ENCODE data around the gene ALG5. TPM values are rescaled to one million over a fixed set of nuclear protein-coding genes. Genes with fewer than 3 reads are reported as not detected.
A peak's percentile ranks its signal among the peaks of the same experiment; 100 is the strongest.

ALG5 gene, protein sequence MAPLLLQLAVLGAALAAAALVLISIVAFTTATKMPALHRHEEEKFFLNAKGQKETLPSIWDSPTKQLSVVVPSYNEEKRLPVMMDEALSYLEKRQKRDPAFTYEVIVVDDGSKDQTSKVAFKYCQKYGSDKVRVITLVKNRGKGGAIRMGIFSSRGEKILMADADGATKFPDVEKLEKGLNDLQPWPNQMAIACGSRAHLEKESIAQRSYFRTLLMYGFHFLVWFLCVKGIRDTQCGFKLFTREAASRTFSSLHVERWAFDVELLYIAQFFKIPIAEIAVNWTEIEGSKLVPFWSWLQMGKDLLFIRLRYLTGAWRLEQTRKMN
- 10 to 100 TPM; 25.9 to 27.6 TPM for total RNA-seq

DNA sequence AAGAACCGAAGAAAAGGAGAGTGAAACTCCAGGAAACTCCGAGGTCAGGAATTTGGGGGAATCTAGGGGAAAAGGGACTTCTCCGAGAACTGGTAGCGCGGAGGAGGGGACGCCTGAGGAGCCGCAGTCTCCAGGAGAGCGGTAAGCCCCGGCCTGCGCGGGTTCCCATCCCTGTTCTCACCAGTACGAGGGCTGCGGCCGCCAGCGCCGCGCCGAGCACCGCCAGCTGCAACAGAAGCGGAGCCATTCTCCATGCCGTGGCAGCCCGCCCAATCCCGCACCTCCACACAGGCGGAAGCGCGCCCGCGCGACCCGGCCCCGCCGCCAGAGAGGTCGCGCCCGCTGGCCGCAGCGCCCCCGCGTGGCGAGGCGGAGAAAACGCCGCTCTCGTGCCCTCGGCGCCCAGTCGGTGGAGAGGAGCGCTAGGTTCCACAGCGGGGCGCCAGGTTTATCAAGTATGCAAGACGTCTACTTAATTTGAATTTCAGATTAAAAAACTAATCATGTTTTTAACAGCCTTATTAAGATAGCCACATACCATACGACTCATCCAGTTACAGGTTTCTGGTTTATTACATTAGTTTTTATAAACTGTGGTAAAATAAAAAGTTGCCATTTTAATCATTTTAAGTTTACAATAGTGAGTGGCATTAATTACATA is at the start of gene ALG5:
Gene ALG5, minus strand, starts transcription at position 287 of the 661 bp plus-strand sequence. Its CDS starts 40 bp downstream, at position 247.
- H3K27me3 Mint-ChIP-seq: no peaks in the 10 kb centered on the region
- intact Hi-C loops (cut with micrococcal nuclease): loop anchor here (1.0 kb wide), 3 partner anchors 60 to 653 kb away; partner anchors contain the start of genes RFXAP, SPART and SUPT20H

DNA sequence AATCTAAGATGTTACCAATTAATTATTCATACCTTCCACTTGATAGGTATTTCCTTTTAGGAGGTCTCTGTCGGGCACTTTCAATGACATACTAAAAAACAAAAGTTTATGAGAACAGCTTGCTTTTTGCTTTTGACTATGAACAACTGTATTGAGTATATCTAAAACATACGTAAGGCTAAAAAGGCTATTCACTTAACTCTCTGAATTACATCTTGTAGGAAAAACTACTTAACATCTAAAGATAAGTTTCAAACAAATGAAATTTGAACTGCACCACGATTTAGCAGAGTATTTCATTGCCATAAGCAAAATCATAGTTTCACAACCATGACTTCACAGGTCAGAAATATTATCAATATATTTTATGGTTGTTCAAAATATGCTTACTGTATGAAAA is 48.7 kb upstream of the ALG5 start:
- Mint-ChIP-seq H3K9me3 (no peaks in the 10 kb centered on the region), H3K4me1 (ENCODE audit: low read depth) (peaks cover 22% of the 10 kb centered on the region), H3K36me3 (peaks cover 25% of the 10 kb centered on the region), H3K4me3 (no peak overlapping the region), H3K27ac (no peak overlapping the region), H3K27me3 (no peaks in the 10 kb centered on the region)
- intact Hi-C loops (cut with micrococcal nuclease): no loop called here
- CTCF ChIA-PET: interaction anchor here (0.7 kb wide), 1 partner anchor 28 kb away, joined by 3 read pairs; no protein-coding TSS in a partner anchor
- no peak for DNase-seq
- POLR2A ChIA-PET: no interaction called here

More for the DNA sequence above, at the start of gene ALG5:
- H3K36me3 Mint-ChIP-seq: peaks cover 41% of the 10 kb centered on the region
- peaks cover 36% of the 10 kb centered on the region for H3K4me1 Mint-ChIP-seq (ENCODE audit: low read depth)
- peak within 1 kb of the TSS; percentile 99 for H3K27ac Mint-ChIP-seq
- CTCF ChIA-PET: interaction anchor here (0.7 to 1.8 kb wide), 7 partner anchors 9 to 187 kb away, joined by 3 to 7 read pairs (median 3); no protein-coding TSS in a partner anchor
- POLR2A ChIA-PET: interaction anchor here (1.0 to 1.5 kb wide), 3 partner anchors 11 to 181 kb away, joined by 3 read pairs; partner anchors contain the start of gene RFXAP
- peak within 1 kb of the TSS; percentile 98 for H3K4me3 Mint-ChIP-seq
- peak; percentile 94 for DNase-seq
- H3K9me3 Mint-ChIP-seq: no peaks in the 10 kb centered on the region

DNA sequence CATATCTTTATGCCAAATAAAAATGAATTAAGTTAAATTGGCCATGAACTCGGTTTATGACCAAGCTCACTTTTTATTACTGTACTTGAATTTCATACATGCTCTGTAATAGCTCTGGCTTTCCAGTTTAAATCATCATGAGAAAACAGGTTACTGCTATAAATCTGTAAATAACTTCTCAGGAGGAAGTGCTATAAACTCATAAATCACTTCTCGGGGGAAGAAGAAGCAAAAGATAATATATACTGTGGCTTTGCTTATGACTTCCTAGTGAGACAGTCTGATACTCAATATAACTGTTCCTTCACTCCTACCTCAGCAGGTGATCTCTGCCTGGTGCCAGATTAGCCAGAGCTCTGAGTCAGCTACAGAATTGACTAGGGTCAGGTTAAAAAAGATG is 47.9 kb upstream of the ALG5 start:
- ChIA-PET CTCF (no interaction called here), POLR2A (no interaction called here)
- Mint-ChIP-seq H3K4me3 (no peak overlapping the region), H3K4me1 (ENCODE audit: low read depth) (peaks cover 14% of the 10 kb centered on the region), H3K36me3 (peaks cover 27% of the 10 kb centered on the region), H3K27ac (no peak overlapping the region), H3K9me3 (no peaks in the 10 kb centered on the region), H3K27me3 (no peaks in the 10 kb centered on the region)
- intact Hi-C loops (cut with micrococcal nuclease): no loop called here
- peak; percentile 35 for DNase-seq

DNA sequence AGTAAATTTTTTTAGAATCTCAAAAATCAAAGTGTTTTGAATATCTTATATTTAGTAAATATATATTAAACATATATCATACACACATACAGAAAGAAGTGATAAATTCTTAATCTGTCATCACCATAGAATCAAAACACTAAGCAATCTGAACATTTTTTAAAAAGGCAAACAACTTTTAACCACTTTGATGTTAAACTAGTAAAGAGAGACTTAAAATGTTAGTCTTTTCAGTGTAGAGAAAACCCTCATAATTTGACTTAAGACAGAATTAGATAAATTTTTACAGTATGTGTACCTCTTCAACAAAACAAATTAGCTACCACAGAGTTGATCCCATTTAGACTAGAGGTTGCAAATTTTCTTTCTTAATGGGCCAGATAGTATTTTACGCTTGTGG is 46.9 kb upstream of the ALG5 start:
- H3K27me3 Mint-ChIP-seq: no peaks in the 10 kb centered on the region
- DNase-seq: no peak
- H3K4me3 Mint-ChIP-seq: no peak overlapping the region
- CTCF ChIA-PET: no interaction called here
- POLR2A ChIA-PET: interaction anchor here (1.2 kb wide), 1 partner anchor 13 kb away, joined by 4 read pairs; no protein-coding TSS in a partner anchor
- H3K27ac Mint-ChIP-seq: no peak overlapping the region
- H3K36me3 Mint-ChIP-seq: peaks cover 32% of the 10 kb centered on the region
- peaks cover 7% of the 10 kb centered on the region for H3K4me1 Mint-ChIP-seq (ENCODE audit: low read depth)
- intact Hi-C loops (cut with micrococcal nuclease): no loop called here
- H3K9me3 Mint-ChIP-seq: no peaks in the 10 kb centered on the region

DNA sequence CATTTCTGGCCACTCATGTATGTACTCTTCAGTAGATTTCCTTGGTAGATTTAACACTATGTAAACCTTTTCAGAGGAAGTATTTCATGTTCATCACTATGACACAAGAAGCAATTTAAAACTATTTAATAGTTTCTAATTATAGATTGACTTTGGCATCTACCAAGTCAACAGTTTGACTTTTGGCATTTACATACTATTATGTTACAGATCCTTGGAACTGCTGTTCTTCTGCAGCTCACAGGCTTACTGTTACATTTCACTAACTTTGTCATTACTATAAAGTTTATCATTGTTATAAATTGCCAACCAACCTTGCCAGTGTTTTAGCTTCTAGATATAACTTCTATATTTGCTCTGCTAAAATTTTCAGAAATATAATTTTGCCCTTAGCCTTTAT is 41.6 kb upstream of the ALG5 start:
- intact Hi-C loops (cut with micrococcal nuclease): no loop called here
- Mint-ChIP-seq H3K4me3 (no peak overlapping the region), H3K36me3 (peaks cover 33% of the 10 kb centered on the region), H3K9me3 (no peaks in the 10 kb centered on the region), H3K27me3 (no peaks in the 10 kb centered on the region), H3K4me1 (ENCODE audit: low read depth) (no peaks in the 10 kb centered on the region), H3K27ac (no peak overlapping the region)
- POLR2A ChIA-PET: no interaction called here
- CTCF ChIA-PET: no interaction called here
- no peak for DNase-seq

DNA sequence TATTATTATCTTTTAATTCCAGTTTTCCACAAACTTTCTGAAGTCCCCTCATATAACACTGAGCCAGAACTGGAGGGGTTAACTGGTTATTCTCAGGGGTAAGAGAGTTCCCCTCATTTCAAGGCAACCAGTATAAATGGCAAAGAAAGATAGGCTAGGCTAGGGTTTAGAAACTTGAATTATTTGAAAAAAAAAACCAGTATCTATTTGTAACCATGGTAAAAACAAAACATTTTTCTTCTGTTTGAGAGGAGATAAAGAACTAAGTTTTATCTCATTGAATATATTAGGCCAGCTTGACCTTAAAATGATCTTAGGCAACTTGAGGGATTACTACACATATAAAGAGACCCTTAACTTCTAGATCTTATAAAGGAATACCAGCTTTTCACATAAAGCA is 40.8 kb upstream of the ALG5 start:
- no peak for DNase-seq
- intact Hi-C loops (cut with micrococcal nuclease): no loop called here
- ChIA-PET CTCF (no interaction called here), POLR2A (no interaction called here)
- H3K27me3 Mint-ChIP-seq: no peaks in the 10 kb centered on the region
- no peaks in the 10 kb centered on the region for H3K4me1 Mint-ChIP-seq (ENCODE audit: low read depth)
- H3K27ac Mint-ChIP-seq: no peak overlapping the region
- no peak overlapping the region for H3K4me3 Mint-ChIP-seq
- peaks cover 35% of the 10 kb centered on the region for H3K36me3 Mint-ChIP-seq
- no peaks in the 10 kb centered on the region for H3K9me3 Mint-ChIP-seq

DNA sequence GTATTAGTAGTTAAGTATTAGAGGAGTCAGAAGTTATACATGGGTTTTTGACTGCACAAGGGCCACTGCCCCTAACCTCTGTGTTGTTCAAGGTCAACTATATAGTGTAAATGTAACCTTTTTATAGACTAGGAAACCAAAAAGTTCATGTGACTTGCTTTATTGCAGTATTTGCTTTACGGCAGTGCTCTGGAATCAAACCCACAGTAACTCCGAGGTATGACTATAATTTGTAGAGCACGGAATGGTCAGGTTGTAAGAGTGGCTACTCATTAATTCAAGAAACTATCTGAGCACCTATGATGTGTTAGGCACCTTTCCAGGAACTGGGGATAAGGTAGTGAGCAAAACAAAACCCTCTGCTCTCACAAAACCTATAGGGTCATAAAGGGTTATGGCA is 38.1 kb upstream of the ALG5 start:
- CTCF ChIA-PET: no interaction called here
- Mint-ChIP-seq H3K27me3 (no peaks in the 10 kb centered on the region), H3K4me3 (no peak overlapping the region), H3K4me1 (ENCODE audit: low read depth) (no peaks in the 10 kb centered on the region), H3K27ac (no peak overlapping the region), H3K36me3 (peaks cover 35% of the 10 kb centered on the region), H3K9me3 (no peaks in the 10 kb centered on the region)
- POLR2A ChIA-PET: no interaction called here
- intact Hi-C loops (cut with micrococcal nuclease): no loop called here
- DNase-seq: no peak

DNA sequence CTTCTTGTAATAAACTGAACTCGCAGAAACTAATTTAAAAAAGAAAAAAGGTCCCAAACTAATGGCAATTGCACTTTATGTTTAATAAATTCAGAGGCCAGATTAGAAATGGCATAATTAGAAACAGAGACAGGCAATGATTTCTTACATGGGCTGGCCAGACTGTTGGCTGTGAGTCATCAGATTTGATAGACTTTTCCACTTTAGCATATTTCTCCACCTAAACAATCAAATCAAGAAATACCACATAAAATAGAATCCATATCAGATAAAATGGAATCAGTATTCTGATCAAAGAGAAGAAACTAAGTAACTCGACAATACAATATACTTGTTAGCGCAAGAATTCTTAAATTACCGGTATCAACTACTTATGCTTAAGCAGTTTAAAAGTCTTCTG is 30.5 kb upstream of the ALG5 start:
- peaks cover 33% of the 10 kb centered on the region for H3K36me3 Mint-ChIP-seq
- H3K27me3 Mint-ChIP-seq: no peaks in the 10 kb centered on the region
- H3K4me3 Mint-ChIP-seq: no peak overlapping the region
- no peaks in the 10 kb centered on the region for H3K4me1 Mint-ChIP-seq (ENCODE audit: low read depth)
- ChIA-PET POLR2A (no interaction called here), CTCF (no interaction called here)
- H3K27ac Mint-ChIP-seq: no peak overlapping the region
- no peaks in the 10 kb centered on the region for H3K9me3 Mint-ChIP-seq
- DNase-seq: no peak
- intact Hi-C loops (cut with micrococcal nuclease): no loop called here

DNA sequence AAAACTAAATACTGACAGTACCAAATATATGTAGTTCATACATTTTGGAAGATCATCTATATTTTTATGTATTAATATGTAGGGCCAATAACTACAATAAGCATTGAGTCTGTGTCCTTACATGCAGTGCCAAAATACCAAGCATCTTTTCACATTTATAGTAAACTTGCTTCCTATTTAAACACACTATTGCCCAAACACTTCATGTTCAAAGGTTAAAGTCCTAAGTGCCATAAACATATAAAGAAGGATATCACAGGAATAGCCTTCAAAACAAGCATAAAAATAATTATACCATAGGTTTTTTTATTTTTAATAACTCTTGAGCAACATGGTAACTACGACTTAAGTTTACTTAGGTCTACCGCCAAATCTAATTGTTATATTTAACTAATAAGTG is 28.5 kb upstream of the ALG5 start:
- H3K27ac Mint-ChIP-seq: no peak overlapping the region
- intact Hi-C loops (cut with micrococcal nuclease): no loop called here
- no peak overlapping the region for H3K4me3 Mint-ChIP-seq
- ChIA-PET CTCF (no interaction called here), POLR2A (no interaction called here)
- peaks cover 33% of the 10 kb centered on the region for H3K36me3 Mint-ChIP-seq
- H3K27me3 Mint-ChIP-seq: no peaks in the 10 kb centered on the region
- DNase-seq: no peak
- no peaks in the 10 kb centered on the region for H3K4me1 Mint-ChIP-seq (ENCODE audit: low read depth)
- H3K9me3 Mint-ChIP-seq: no peaks in the 10 kb centered on the region

DNA sequence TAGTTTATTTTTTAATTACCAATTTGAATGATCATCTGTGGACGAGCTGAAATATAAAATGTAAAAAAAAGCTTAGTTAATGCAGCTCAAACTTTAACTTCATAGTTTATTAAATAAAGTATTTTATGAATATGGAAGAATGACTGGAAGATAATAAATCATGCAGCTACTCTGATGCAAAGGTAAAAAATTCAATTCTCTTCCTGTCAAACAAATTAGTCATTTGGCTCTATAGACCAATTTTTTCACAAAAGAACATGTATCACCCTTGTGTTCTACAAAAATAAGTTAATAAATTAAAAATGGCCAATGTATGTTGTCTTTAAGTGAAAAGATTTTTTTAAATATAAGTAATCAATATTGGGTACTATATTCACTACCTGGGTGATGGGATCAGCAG is 27.6 kb upstream of the ALG5 start:
- CTCF ChIA-PET: no interaction called here
- Mint-ChIP-seq H3K4me1 (ENCODE audit: low read depth) (no peaks in the 10 kb centered on the region), H3K4me3 (no peak overlapping the region), H3K9me3 (no peaks in the 10 kb centered on the region), H3K36me3 (peaks cover 28% of the 10 kb centered on the region), H3K27ac (no peak overlapping the region), H3K27me3 (no peaks in the 10 kb centered on the region)
- no peak for DNase-seq
- intact Hi-C loops (cut with micrococcal nuclease): no loop called here
- POLR2A ChIA-PET: no interaction called here

DNA sequence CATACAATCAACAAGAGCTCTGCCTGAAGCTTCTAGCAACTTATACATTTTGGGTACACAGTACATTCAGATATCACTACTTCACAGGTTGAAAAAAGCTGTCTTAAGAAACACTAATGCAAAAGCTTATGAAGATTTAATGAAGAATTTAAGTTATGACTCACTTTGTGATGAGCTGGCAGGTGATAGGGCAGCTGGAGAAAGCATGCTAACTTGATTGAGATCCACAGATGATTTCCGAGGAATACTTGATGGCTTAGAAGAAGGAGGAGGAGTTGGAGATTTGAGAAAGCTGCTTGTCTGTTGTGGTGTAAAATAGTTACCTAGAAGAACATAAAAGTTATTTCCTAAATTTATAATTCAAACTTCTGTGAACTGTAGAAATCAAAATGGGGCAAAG is 24.7 kb upstream of the ALG5 start:
- Mint-ChIP-seq H3K4me3 (no peak overlapping the region), H3K36me3 (peaks cover 26% of the 10 kb centered on the region), H3K4me1 (ENCODE audit: low read depth) (no peaks in the 10 kb centered on the region), H3K27ac (no peak overlapping the region), H3K9me3 (no peaks in the 10 kb centered on the region), H3K27me3 (no peaks in the 10 kb centered on the region)
- ChIA-PET CTCF (no interaction called here), POLR2A (no interaction called here)
- intact Hi-C loops (cut with micrococcal nuclease): no loop called here
- no peak for DNase-seq

DNA sequence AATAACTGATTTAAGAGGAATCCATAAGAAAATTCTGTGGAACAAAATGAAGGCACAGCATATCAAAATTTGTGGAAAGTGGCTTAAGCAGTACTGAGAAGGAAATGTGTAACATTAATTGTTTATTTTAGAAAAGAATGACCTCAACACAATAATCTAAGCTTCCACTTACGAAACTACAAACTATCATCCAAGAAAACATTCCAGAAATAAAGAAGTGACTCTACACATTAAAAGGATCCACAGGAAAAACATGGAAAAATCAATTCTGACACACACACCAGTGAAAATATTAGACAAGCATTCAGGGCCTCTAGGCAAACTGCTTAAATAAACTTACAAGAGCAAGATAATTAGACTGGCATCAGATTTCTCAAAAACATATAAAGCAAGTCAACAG is 15.5 kb upstream of the ALG5 start:
- H3K27me3 Mint-ChIP-seq: no peaks in the 10 kb centered on the region
- H3K4me1 Mint-ChIP-seq (ENCODE audit: low read depth): no peaks in the 10 kb centered on the region
- ChIA-PET POLR2A (no interaction called here), CTCF (no interaction called here)
- H3K27ac Mint-ChIP-seq: no peak overlapping the region
- no peaks in the 10 kb centered on the region for H3K9me3 Mint-ChIP-seq
- no peak overlapping the region for H3K4me3 Mint-ChIP-seq
- intact Hi-C loops (cut with micrococcal nuclease): no loop called here
- peaks cover 46% of the 10 kb centered on the region for H3K36me3 Mint-ChIP-seq
- no peak for DNase-seq

DNA sequence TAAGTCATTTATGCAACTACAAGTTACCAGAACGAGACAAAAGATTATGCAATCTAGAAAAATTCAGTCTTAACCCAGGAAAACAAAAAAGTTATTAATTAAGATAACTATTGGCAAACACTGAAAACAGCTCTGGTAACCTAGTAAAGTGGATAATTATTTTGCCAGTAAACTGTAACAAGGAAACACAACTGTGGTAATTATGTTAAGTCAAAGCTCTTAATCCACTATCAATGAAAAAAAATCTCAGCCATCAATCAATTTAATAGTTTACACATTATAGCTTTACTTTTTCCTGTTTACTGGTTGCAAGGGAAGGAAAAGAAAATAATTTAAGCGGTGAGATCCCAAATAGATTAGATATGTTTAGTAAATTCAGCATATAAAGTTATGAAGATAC is 12.6 kb upstream of the ALG5 start:
- intact Hi-C loops (cut with micrococcal nuclease): no loop called here
- Mint-ChIP-seq H3K27ac (no peak overlapping the region), H3K9me3 (no peaks in the 10 kb centered on the region), H3K27me3 (no peaks in the 10 kb centered on the region), H3K36me3 (peaks cover 63% of the 10 kb centered on the region), H3K4me1 (ENCODE audit: low read depth) (peaks cover 6% of the 10 kb centered on the region), H3K4me3 (no peak overlapping the region)
- DNase-seq: no peak
- CTCF ChIA-PET: interaction anchor here (0.8 to 2.6 kb wide), 2 partner anchors 12 to 31 kb away, joined by 4 to 7 read pairs; partner anchors contain the start of gene EXOSC8
- POLR2A ChIA-PET: interaction anchor here (0.6 to 2.0 kb wide), 3 partner anchors 11 to 42 kb away, joined by 3 to 8 read pairs (median 5); partner anchors contain the start of gene EXOSC8

Measured in activated CD4-positive, alpha-beta memory T cell treated with anti-CD3 and anti-CD28 coated beads for 36 hours (primary cell).